Daoy (cell line): Measurements from ENCODE around the gene PTPRG. TPM values are rescaled to one million over a fixed set of nuclear protein-coding genes. Genes with fewer than 3 reads are reported as not detected.

Experiments used
- DNase-seq: peaks from one replicate; pipeline ENCODE4 v3.0.0-alpha.2; 2015; ENCODE audit warnings: low read depth
- total RNA-seq: library from RNA; depleted of rRNA; stranded (reverse); fragments of >200 nt; shearing (Covaris generic); gene quantifications from 2 replicates; pipeline ENCODE4 v1.2.3, GENCODE V29; 2014

PTPRG gene
- total RNA-seq, 1 experiment from 2014 or later: 9.1 TPM

GRCh38 chr3:62110443-62111225, 549.3 kb downstream of the PTPRG start:
- no peak for DNase-seq

- no peak for DNase-seq
Measured at GRCh38 chr3:62113092-62113491, 551.7 kb downstream of the PTPRG start.

GRCh38 chr3:62114763-62115162, 553.4 kb downstream of the PTPRG start:
- DNase-seq: no peak

- DNase-seq: no peak
Measured at GRCh38 chr3:62117903-62118548, 556.7 kb downstream of the PTPRG start.

- no peak for DNase-seq
Measured at GRCh38 chr3:62119139-62119538, 557.8 kb downstream of the PTPRG start.

- no peak for DNase-seq
Measured at GRCh38 chr3:62122819-62123218, 561.4 kb downstream of the PTPRG start.

GRCh38 chr3:62125380-62125779, 564.0 kb downstream of the PTPRG start:
- DNase-seq: no peak

GRCh38 chr3:62127116-62127515, 565.7 kb downstream of the PTPRG start:
- DNase-seq: no peak

GRCh38 chr3:62128051-62128450, 566.7 kb downstream of the PTPRG start:
- DNase-seq: no peak

GRCh38 chr3:62128681-62129080, 567.3 kb downstream of the PTPRG start:
- no peak for DNase-seq

- DNase-seq: no peak
Measured at GRCh38 chr3:62131050-62131449, 569.7 kb downstream of the PTPRG start.

- no peak for DNase-seq
Measured at GRCh38 chr3:62131620-62132019, 570.2 kb downstream of the PTPRG start.

- no peak for DNase-seq
Measured at GRCh38 chr3:62132027-62132602, 570.7 kb downstream of the PTPRG start.

GRCh38 chr3:62133015-62133414, 571.6 kb downstream of the PTPRG start:
- no peak for DNase-seq

GRCh38 chr3:62134061-62134496, 572.7 kb downstream of the PTPRG start:
- DNase-seq: peak; percentile 39

GRCh38 chr3:62135741-62136140, 574.4 kb downstream of the PTPRG start:
- DNase-seq: no peak

GRCh38 chr3:62139957-62140356, 578.6 kb downstream of the PTPRG start:
- no peak for DNase-seq

- no peak for DNase-seq
Measured at GRCh38 chr3:62142331-62143085, 581.1 kb downstream of the PTPRG start.

- no peak for DNase-seq
Measured at GRCh38 chr3:62143843-62144450, 582.6 kb downstream of the PTPRG start.

- no peak for DNase-seq
Measured at GRCh38 chr3:62144482-62144881, 583.1 kb downstream of the PTPRG start.

- DNase-seq: no peak
Measured at GRCh38 chr3:62145086-62145757, 583.9 kb downstream of the PTPRG start.
